GM12874 (cell line): ENCODE measurements around the gene RGL2.

Source experiments
- CTCF ChIP-seq: IDR thresholded peaks from 2 replicates; pipeline ENCODE4 v1.5.1; 2011; ENCODE audit warnings: low read depth, mild to moderate bottlenecking, control low read depth, low read length, moderate library complexity; ENCODE audit not compliant: insufficient read depth

The RGL2 gene

GRCh38 chr6:33288141-33288920 is 10.4 kb downstream of the RGL2 start:
- no peak for TF ChIP-seq CTCF

GRCh38 chr6:33286946-33287914 is 11.5 kb downstream of the RGL2 start:
- TF ChIP-seq CTCF: no peak

GRCh38 chr6:33280539-33280938 is 18.2 kb downstream of the RGL2 start:
- TF ChIP-seq CTCF: no peak

GRCh38 chr6:33279971-33280511 is 18.7 kb downstream of the RGL2 start:
- TF ChIP-seq CTCF: peak; percentile 30; the same call in 1 of the 2 replicates

GRCh38 chr6:33279257-33279695 is 19.5 kb downstream of the RGL2 start:
- no peak for TF ChIP-seq CTCF

- TF ChIP-seq CTCF: no peak
Measured at GRCh38 chr6:33278810-33279209, 19.9 kb downstream of the RGL2 start.

- TF ChIP-seq CTCF: no peak
Measured at GRCh38 chr6:33278392-33278741, 20.4 kb downstream of the RGL2 start.
